Panc1 (cell line): Measurements from ENCODE around the gene KRTAP3-1. TPM values are rescaled to one million over a fixed set of nuclear protein-coding genes. Genes with fewer than 3 reads are reported as not detected.
"Not testable (repeated sequence)": the region's sequence is repeated elsewhere in the genome, so short reads cannot be mapped to it uniquely, and the experiment has no call there.

Source experiments
- ATAC-seq: fragments of 200-7000 bp; cut with Tn5 transposase; 2 replicates; pipeline ENCODE4 v1.9.1; 2020; ENCODE audit warnings: mild to moderate bottlenecking, moderate library complexity
- BruUV-seq: library from RNA; stranded (reverse); fragments of 400-500 nt; replicated peaks from 2 replicates; lab custom pipeline; 2021; lab: Mats Ljungman, UMichigan
- CTCF ChIA-PET: fragments of 300-600 bp; sonication (Branson Sonifier 250); formaldehyde crosslinking; loops from one replicate; lab custom pipeline; 2022; ENCODE audit warnings: antibody characterized with exemption; lab: Charles Lee
- POLR2A ChIA-PET: fragments of 300-600 bp; sonication (Branson Sonifier 250); formaldehyde crosslinking; loops from one replicate; lab custom pipeline; 2022; ENCODE audit warnings: antibody characterized with exemption; lab: Charles Lee
- DNase-seq: peaks from one replicate; pipeline ENCODE4 v3.0.0-alpha.2; 2010; ENCODE audit warnings: low read depth, low spot score
- H3K27ac ChIP-seq: 2 replicates; pipeline ENCODE4 v1.5.1; 2011; ENCODE audit warnings: mild to moderate bottlenecking, low read length, inconsistent platforms
- H3K27me3 ChIP-seq: fragments of 200-500 bp; sonication (Bioruptor generic); 2 replicates; pipeline ENCODE4 v1.6.0; 2014; ENCODE audit warnings: low read length, inconsistent platforms; ENCODE audit not compliant: control insufficient read depth, insufficient read depth
- H3K36me3 ChIP-seq: fragments of 200-500 bp; sonication (Bioruptor generic); 2 replicates; pipeline ENCODE4 v1.5.1; 2014; ENCODE audit warnings: inconsistent platforms, mild to moderate bottlenecking, low read length, moderate library complexity; ENCODE audit not compliant: control insufficient read depth, insufficient read depth
- H3K4me1 ChIP-seq: 2 replicates; pipeline ENCODE4 v1.5.1; 2011; ENCODE audit warnings: inconsistent platforms, mild to moderate bottlenecking, low read length, moderate library complexity; ENCODE audit not compliant: control insufficient read depth, insufficient read depth
- H3K4me3 ChIP-seq, 2 experiments: 2 replicates each; pipeline ENCODE4 v1.5.1; 2011 to 2012; ENCODE audit warnings: low read depth in 2 of 2, low read length in 2 of 2, mild to moderate bottlenecking in 2 of 2, inconsistent platforms in 1 of 2, moderate library complexity in 1 of 2
- H3K9me3 ChIP-seq: fragments of 200-500 bp; sonication (Bioruptor generic); 2 replicates; pipeline ENCODE4 v1.5.1; 2014; ENCODE audit warnings: low read depth, mild to moderate bottlenecking, inconsistent platforms, low read length, moderate library complexity; ENCODE audit not compliant: control insufficient read depth, insufficient read depth
- POLR2AphosphoS5 ChIP-seq: IDR thresholded peaks from 2 replicates; pipeline ENCODE4 v1.6.1; 2012; ENCODE audit warnings: mild to moderate bottlenecking, low read depth, low read length, moderate library complexity
- SIN3A ChIP-seq: IDR thresholded peaks from 2 replicates; pipeline ENCODE4 v1.6.1; 2012; ENCODE audit warnings: low read depth, mild to moderate bottlenecking, low read length, moderate library complexity, borderline replicate concordance; ENCODE audit not compliant: insufficient read depth
- TCF7L2 ChIP-seq: IDR thresholded peaks from 2 replicates; pipeline ENCODE4 v1.6.1; 2011; ENCODE audit warnings: mild to moderate bottlenecking, low read depth, low read length, inconsistent platforms
- in situ Hi-C: cut with HindIII; loops from 2 replicates; pipeline ENCODE4 v1.10.0; 2016; ENCODE audit warnings: low sequenced_read_pairs, low pct_unique_long_range_greater_than_20kb
- intact Hi-C: fragments of 100-400 bp; cut with micrococcal nuclease; formaldehyde crosslinking; loops from one replicate; pipeline ENCODE4 v1.10.0; 2022; ENCODE audit not compliant: unreplicated experiment
- total RNA-seq: library from RNA; stranded (reverse); gene quantifications from one replicate; pipeline ENCODE4 v1.2.1, GENCODE V29; 2021; ENCODE audit not compliant: unreplicated experiment
- TF ChIP-seq, protein P1 (sequence below): fragments of 450-650 bp; IDR thresholded peaks from 2 replicates; pipeline ENCODE4 v1.5.1; 2017; ENCODE audit warnings: mild to moderate bottlenecking
- TF ChIP-seq, protein P2 (sequence below), 2 experiments: IDR thresholded peaks; 2 replicates each; pipeline ENCODE4 v1.6.1; 2011 to 2012; ENCODE audit warnings: low read depth in 2 of 2, control low read depth in 1 of 2, low read length in 1 of 2, mild to moderate bottlenecking in 1 of 2, moderate library complexity in 1 of 2; ENCODE audit not compliant: insufficient read depth in 1 of 2

KRTAP3-1 gene
- total RNA-seq, 1 experiment from 2014 or later: not detected

DNA sequence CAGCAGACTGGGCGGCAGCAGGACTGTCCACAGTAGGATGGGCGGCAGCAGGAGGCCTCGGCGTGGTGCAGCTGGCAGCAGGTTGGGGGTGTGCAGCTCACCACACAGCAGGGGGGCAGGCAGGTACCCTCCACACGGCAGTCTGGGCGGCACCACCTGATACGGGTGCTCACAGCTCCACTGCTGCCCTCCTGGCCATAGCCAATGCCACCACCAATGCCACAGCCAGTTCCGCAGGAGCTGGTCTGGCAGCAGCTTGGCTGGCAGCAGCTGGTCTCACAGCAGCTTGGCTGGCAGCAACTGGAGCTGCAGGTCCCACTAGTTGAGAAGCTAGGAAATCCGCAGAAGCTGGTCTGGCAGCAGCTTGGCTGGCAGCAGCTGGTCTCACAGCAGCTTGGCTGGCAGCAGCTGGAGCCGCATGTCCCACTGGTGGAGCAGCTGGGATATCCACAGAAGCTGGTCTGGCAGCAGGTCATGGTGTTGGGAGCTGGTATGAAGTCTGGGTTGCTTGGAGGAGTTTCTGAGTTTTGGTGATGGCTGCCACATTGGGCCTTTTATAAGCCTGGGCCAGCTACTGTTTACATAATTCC, 25.5 kb upstream of the KRTAP3-1 start, which contains the start of gene KRTAP1-3:
Gene KRTAP1-3 (minus strand): TSS at position 529 of the 590 bp plus-strand sequence. CDS start 53 bp downstream, at position 476.
- in situ Hi-C loops, ATAC-seq, H3K4me1 ChIP-seq, POLR2A ChIA-PET, BruUV-seq, CTCF ChIA-PET, H3K36me3 ChIP-seq, H3K27ac ChIP-seq, DNase-seq, intact Hi-C loops, H3K27me3 ChIP-seq, H3K9me3 ChIP-seq, H3K4me3 ChIP-seq: not testable (repeated sequence)

DNA sequence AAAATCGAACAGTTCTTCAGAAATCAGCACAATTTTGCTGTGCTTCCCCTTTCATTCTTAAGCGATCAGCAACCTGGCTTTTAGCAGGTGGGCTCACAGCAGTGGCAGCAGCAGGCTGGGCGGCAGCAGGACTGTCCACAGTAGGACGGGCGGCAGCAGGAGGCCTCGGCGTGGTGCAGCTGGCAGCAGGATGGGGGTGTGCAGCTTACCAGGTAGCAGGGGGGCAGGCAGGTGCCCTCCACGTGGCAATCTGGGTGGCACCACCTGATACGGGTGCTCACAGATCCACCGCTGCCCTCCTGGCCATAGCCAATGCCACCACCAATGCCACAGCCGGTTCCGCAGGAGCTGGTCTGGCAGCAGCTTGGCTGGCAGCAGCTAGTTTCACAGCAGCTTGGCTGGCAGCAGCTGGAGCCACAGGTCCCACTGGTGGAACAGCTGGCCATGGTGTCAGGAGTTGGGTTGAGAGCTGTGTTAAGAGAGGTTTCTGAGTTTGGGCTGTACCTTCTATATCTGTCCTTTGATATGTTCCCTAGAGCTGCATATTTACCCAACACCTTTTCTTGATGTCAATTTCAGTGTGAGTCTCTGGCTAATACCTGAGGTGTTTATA, 20.8 kb upstream of the KRTAP3-1 start, which contains the start of gene KRTAP1-4:
Gene KRTAP1-4 (minus strand): TSS at position 563 of the 613 bp plus-strand sequence. CDS start 117 bp downstream, at position 446.
- Histone ChIP-seq H3K27ac (no peak within 1 kb of the TSS), H3K4me1 (no peaks in the 10 kb centered on the region), H3K36me3 (no peaks in the 10 kb centered on the region), H3K4me3 (no peak within 1 kb of the TSS), H3K9me3 (no peaks in the 10 kb centered on the region), H3K27me3 (peaks cover 6% of the 10 kb centered on the region; the same call in 1 of the 2 replicates)
- ChIA-PET POLR2A (interaction anchor here (0.5 kb wide), 1 partner anchor 50 kb away, joined by 4 read pairs; no protein-coding TSS in a partner anchor), CTCF (interaction anchor here (0.5 kb wide), 1 partner anchor 59 kb away, joined by 4 read pairs; no protein-coding TSS in a partner anchor)
- intact Hi-C loops: no loop called here
- in situ Hi-C loops: no loop called here
- no peak for TF ChIP-seq TCF7L2
- TF ChIP-seq, protein P1, sequence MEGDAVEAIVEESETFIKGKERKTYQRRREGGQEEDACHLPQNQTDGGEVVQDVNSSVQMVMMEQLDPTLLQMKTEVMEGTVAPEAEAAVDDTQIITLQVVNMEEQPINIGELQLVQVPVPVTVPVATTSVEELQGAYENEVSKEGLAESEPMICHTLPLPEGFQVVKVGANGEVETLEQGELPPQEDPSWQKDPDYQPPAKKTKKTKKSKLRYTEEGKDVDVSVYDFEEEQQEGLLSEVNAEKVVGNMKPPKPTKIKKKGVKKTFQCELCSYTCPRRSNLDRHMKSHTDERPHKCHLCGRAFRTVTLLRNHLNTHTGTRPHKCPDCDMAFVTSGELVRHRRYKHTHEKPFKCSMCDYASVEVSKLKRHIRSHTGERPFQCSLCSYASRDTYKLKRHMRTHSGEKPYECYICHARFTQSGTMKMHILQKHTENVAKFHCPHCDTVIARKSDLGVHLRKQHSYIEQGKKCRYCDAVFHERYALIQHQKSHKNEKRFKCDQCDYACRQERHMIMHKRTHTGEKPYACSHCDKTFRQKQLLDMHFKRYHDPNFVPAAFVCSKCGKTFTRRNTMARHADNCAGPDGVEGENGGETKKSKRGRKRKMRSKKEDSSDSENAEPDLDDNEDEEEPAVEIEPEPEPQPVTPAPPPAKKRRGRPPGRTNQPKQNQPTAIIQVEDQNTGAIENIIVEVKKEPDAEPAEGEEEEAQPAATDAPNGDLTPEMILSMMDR: no peak
- TF ChIP-seq, protein P2, sequence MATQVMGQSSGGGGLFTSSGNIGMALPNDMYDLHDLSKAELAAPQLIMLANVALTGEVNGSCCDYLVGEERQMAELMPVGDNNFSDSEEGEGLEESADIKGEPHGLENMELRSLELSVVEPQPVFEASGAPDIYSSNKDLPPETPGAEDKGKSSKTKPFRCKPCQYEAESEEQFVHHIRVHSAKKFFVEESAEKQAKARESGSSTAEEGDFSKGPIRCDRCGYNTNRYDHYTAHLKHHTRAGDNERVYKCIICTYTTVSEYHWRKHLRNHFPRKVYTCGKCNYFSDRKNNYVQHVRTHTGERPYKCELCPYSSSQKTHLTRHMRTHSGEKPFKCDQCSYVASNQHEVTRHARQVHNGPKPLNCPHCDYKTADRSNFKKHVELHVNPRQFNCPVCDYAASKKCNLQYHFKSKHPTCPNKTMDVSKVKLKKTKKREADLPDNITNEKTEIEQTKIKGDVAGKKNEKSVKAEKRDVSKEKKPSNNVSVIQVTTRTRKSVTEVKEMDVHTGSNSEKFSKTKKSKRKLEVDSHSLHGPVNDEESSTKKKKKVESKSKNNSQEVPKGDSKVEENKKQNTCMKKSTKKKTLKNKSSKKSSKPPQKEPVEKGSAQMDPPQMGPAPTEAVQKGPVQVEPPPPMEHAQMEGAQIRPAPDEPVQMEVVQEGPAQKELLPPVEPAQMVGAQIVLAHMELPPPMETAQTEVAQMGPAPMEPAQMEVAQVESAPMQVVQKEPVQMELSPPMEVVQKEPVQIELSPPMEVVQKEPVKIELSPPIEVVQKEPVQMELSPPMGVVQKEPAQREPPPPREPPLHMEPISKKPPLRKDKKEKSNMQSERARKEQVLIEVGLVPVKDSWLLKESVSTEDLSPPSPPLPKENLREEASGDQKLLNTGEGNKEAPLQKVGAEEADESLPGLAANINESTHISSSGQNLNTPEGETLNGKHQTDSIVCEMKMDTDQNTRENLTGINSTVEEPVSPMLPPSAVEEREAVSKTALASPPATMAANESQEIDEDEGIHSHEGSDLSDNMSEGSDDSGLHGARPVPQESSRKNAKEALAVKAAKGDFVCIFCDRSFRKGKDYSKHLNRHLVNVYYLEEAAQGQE (IDR thresholded peaks at IDR 0.05; ENCODE audit: insufficient read depth in 1 of 2, low read depth in 2 of 2, low read length in 1 of 2): no peak
- BruUV-seq: no TSS peak
- ATAC-seq (no peak), DNase-seq (no peak)

DNA sequence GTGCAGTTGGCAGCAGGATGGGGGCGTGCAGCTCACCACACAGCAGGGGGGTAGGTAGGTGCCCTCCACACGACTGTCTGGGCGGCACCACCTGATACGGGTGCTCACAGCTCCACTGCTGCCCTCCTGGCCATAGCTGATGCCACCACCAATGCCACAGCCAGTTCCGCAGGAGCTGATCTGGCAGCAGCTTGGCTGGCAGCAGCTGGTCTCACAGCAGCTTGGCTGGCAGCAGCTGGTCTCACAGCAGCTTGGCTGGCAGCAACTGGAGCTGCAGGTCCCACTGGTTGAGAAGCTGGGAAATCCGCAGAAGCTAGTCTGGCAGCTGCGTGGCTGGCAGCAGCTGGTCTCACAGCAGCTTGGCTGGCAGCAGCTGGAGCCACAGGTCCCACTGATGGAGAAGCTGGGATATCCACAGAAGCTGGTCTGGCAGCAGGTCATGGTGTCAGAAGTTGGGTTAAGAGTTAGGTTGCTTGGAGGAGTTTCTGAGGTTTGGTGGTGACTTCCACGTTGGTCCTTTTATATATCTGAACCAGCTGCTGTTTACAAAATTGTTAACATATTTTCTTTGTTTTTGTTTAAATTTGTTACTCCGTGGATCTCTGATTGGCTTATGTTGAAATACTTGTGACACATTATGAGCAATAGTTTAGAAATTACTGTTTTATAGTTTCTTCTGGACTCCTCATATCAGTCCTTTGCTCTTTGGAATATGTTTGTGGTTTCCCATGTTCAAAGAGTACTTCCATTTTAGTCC, 18.0 kb upstream of the KRTAP3-1 start, which contains the start of gene KRTAP1-5:
Gene KRTAP1-5 (minus strand): TSS at position 494 of the 757 bp plus-strand sequence. CDS start 53 bp downstream, at position 441.
- no peak for ATAC-seq
- in situ Hi-C loops: no loop called here

More for the DNA sequence above, 18.0 kb upstream of the KRTAP3-1 start, which contains the start of gene KRTAP1-5:
- TF ChIP-seq, protein P2 (IDR thresholded peaks at IDR 0.05; ENCODE audit: insufficient read depth in 1 of 2, low read depth in 2 of 2, low read length in 1 of 2): no peak
- TF ChIP-seq, protein P1: no peak
- TF ChIP-seq TCF7L2 (no peak), POLR2AphosphoS5 (no peak), SIN3A (no peak)
- CTCF ChIA-PET: no interaction called here
- Histone ChIP-seq H3K4me1 (no peaks in the 10 kb centered on the region), H3K9me3 (no peaks in the 10 kb centered on the region), H3K36me3 (no peaks in the 10 kb centered on the region), H3K4me3 (no peak within 1 kb of the TSS), H3K27me3 (peaks cover 8% of the 10 kb centered on the region; the same call in 1 of the 2 replicates), H3K27ac (no peak within 1 kb of the TSS)
- no peak for DNase-seq
- POLR2A ChIA-PET: no interaction called here
- BruUV-seq: no TSS peak
- intact Hi-C loops: no loop called here
